ENCODE data around the gene ALDH1L1.

GRCh38 chr3:126057936-126058335, 122.5 kb downstream of the ALDH1L1 start:
- TF ChIP-seq YY1 (IDR thresholded peaks at IDR 0.05; ENCODE audit: insufficient read depth, insufficient read length), result no peak
- TF ChIP-seq ZNF274 (IDR thresholded peaks at IDR 0.05; ENCODE audit: low read depth, low read length), result no peak
- no peak for TF ChIP-seq SUZ12 (IDR thresholded peaks at IDR 0.05; ENCODE audit: extremely low read depth, insufficient read depth, insufficient read length)
